HG02885 (cell line): ENCODE measurements around the gene DENND1C.

Experiments used
- ATAC-seq: cut with Tn5 transposase; IDR thresholded peaks from one replicate; pipeline ENCODE4 v1.9.1; 2021; ENCODE audit warnings: mild to moderate bottlenecking; ENCODE audit not compliant: unreplicated experiment, poor library complexity

DENND1C gene

GRCh38 chr19:6427131-6427530 lies 54.5 kb downstream of the DENND1C start:
- ATAC-seq, result no peak

GRCh38 chr19:6425732-6426620 lies 55.6 kb downstream of the DENND1C start:
- ATAC-seq, result no peak

GRCh38 chr19:6424939-6425731 lies 56.5 kb downstream of the DENND1C start:
- ATAC-seq, result peak; percentile 87

- no peak for ATAC-seq
Measured at GRCh38 chr19:6424195-6424938, 57.2 kb downstream of the DENND1C start, which contains the start of gene KHSRP. Gene KHSRP (minus strand): TSS chr19:6424811. CDS start chr19:6424701, 110 bp downstream.

GRCh38 chr19:6423499-6424194 lies 57.9 kb downstream of the DENND1C start:
- no peak for ATAC-seq

- ATAC-seq, result no peak
Measured at GRCh38 chr19:6421075-6422014, 60.2 kb downstream of the DENND1C start.

GRCh38 chr19:6418562-6418932 lies 63.0 kb downstream of the DENND1C start:
- ATAC-seq, result no peak

- no peak for ATAC-seq
Measured at GRCh38 chr19:6417713-6418561, 63.6 kb downstream of the DENND1C start.
